AG04449 (cell line): ENCODE data around the gene CACNB4.
"Not testable (repeated sequence)": the region's sequence is repeated elsewhere in the genome, so short reads cannot be mapped to it uniquely, and the experiment has no call there.

Source experiments
- CTCF ChIA-PET: fragments of 350-600 bp; formaldehyde crosslinking; extraction: SDS; loops from one replicate; lab custom pipeline; 2021; ENCODE audit warnings: antibody characterized with exemption; lab: Yijun Ruan, JAX
- POLR2A ChIA-PET: fragments of 400-600, 350-600 bp; formaldehyde crosslinking; extraction: SDS; loops from one replicate; lab custom pipeline; 2020; ENCODE audit warnings: antibody characterized with exemption, inconsistent platforms; lab: Yijun Ruan, JAX
- DNase-seq: peaks from one replicate; pipeline ENCODE4 v3.0.0-alpha.2; 2010; ENCODE audit warnings: low read depth, low spot score
- H3K4me3 ChIP-seq: 2 replicates; pipeline ENCODE4 v1.5.1; 2011; ENCODE audit warnings: low read depth, mild to moderate bottlenecking, control low read depth, low read length
- CTCF ChIP-seq: IDR thresholded peaks from one replicate; pipeline ENCODE4 v1.5.1; 2011; ENCODE audit warnings: mild to moderate bottlenecking, moderate library complexity, low read length, control low read depth, inconsistent platforms; ENCODE audit not compliant: insufficient read depth; ENCODE audit errors: missing control alignments

Gene CACNB4

GRCh38 chr2:152012697-152013096 is 86.1 kb downstream of the CACNB4 start:
- TF ChIP-seq CTCF: no peak
- POLR2A ChIA-PET: no interaction called here
- DNase-seq: no peak
- CTCF ChIA-PET: interaction anchor here (4.0 to 10.7 kb wide), 2 partner anchors 13 to 14 kb away, joined by 23 to 106 read pairs; no protein-coding TSS in a partner anchor
- no peak overlapping the region for H3K4me3 ChIP-seq

GRCh38 chr2:152011724-152012123 is 87.1 kb downstream of the CACNB4 start:
- CTCF ChIA-PET: interaction anchor here (4.0 to 10.7 kb wide), 2 partner anchors 12 to 15 kb away, joined by 23 to 106 read pairs; no protein-coding TSS in a partner anchor
- TF ChIP-seq CTCF: no peak
- no peak for DNase-seq
- H3K4me3 ChIP-seq: no peak overlapping the region
- POLR2A ChIA-PET: no interaction called here

- TF ChIP-seq CTCF: no peak
- H3K4me3 ChIP-seq: no peak overlapping the region
- POLR2A ChIA-PET: no interaction called here
- DNase-seq: no peak
- CTCF ChIA-PET: interaction anchor here (1.3 to 9.5 kb wide), 2 partner anchors 11 to 20 kb away, joined by 3 to 80 read pairs; no protein-coding TSS in a partner anchor
These were observed 93.2 kb downstream of the CACNB4 start for GRCh38 chr2:152005607-152006006.

GRCh38 chr2:152003283-152003682 is 95.6 kb downstream of the CACNB4 start:
- POLR2A ChIA-PET, DNase-seq, H3K4me3 ChIP-seq: not testable (repeated sequence)
- CTCF ChIA-PET: interaction anchor here (1.0 to 9.5 kb wide), 2 partner anchors 11 to 23 kb away, joined by 4 to 80 read pairs; no protein-coding TSS in a partner anchor

- ChIA-PET CTCF (interaction anchor here (0.7 to 9.5 kb wide), 11 partner anchors 11 to 145 kb away, joined by 3 to 80 read pairs (median 4); no protein-coding TSS in a partner anchor), POLR2A (no interaction called here)
- DNase-seq: no peak
- peak; percentile 77 for TF ChIP-seq CTCF
- H3K4me3 ChIP-seq: no peak overlapping the region
These were observed 99.8 kb downstream of the CACNB4 start for GRCh38 chr2:151999053-151999452.

GRCh38 chr2:151996243-151997003 is 102.4 kb downstream of the CACNB4 start:
- CTCF ChIA-PET: interaction anchor here (0.8 to 2.8 kb wide), 3 partner anchors 21 to 29 kb away, joined by 3 to 11 read pairs (median 3); no protein-coding TSS in a partner anchor

More at GRCh38 chr2:151996243-151997003, 102.4 kb downstream of the CACNB4 start:
- TF ChIP-seq CTCF: no peak
- DNase-seq: no peak
- POLR2A ChIA-PET: no interaction called here
- H3K4me3 ChIP-seq: no peak overlapping the region
